NCI-H748 (cell line): ENCODE measurements around the gene NDUFA3.
"Not testable (repeated sequence)": the region's sequence is repeated elsewhere in the genome, so short reads cannot be mapped to it uniquely, and the experiment has no call there.

ENCODE experiments used
- DNase-seq: peaks from one replicate; lab custom pipeline; 2025; ENCODE audit not compliant: unreplicated experiment; lab: John Stamatoyannopoulos, UW

Gene NDUFA3

DNA sequence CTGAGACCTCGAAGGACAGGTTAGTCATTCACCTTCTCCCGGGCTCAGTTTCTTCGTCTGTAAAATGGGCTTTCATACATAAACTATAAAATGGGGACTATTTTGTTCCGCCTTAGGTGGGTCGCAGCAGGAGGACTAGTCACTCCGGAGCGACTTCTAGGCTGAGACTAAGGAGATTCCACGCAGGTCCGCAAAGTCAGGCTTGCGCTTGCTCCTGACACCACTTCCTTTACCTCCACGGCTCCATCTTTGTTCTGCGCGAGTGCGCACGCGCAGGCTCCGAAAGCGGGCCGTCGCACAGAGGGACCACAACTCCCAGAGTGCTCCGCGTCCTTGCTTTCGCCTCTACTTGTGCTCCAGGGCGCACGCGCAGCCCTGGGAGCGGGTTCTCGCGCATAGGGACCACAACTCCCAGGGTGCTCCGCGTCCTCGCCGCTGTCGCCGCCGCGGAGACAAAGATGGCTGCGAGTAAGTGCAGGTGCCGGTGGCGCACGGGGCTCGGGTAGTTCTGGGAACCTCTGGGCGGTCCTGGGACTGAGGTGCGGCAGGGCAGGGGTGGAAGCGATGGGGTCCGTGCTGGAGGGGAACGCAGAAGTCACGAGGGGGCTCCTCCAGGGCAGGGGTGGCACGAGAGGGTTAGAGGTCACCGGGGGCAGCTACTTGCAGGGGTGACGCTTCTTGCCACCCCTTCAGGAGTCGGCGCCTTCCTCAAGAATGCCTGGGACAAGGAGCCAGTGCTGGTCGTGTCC is at the start of gene NDUFA3:
NDUFA3 (plus strand) TSS at position 435 of the 749 bp plus-strand sequence; CDS start at position 459, 24 bp downstream.
- peak; percentile 99 for DNase-seq

DNA sequence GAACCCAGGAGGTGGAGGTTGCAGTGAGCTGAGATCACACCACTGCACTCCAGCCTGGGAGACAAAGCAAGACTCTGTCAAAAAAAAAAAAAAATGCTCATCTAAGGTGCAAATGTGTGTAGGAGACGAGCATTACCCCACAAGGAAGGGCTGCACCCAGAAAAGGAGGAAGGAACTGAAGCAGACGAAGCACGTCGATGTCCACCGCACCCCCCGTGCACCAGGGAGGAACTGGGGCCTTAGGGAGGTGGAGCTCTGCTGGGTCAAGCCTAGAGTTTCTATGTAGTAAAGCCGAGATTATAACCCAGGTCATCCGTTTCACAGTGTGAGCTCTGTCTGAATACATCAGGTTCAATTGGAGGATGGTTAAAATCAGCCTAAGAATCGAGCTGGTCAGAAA is 40.0 kb upstream of the NDUFA3 start:
- DNase-seq = no peak

DNA sequence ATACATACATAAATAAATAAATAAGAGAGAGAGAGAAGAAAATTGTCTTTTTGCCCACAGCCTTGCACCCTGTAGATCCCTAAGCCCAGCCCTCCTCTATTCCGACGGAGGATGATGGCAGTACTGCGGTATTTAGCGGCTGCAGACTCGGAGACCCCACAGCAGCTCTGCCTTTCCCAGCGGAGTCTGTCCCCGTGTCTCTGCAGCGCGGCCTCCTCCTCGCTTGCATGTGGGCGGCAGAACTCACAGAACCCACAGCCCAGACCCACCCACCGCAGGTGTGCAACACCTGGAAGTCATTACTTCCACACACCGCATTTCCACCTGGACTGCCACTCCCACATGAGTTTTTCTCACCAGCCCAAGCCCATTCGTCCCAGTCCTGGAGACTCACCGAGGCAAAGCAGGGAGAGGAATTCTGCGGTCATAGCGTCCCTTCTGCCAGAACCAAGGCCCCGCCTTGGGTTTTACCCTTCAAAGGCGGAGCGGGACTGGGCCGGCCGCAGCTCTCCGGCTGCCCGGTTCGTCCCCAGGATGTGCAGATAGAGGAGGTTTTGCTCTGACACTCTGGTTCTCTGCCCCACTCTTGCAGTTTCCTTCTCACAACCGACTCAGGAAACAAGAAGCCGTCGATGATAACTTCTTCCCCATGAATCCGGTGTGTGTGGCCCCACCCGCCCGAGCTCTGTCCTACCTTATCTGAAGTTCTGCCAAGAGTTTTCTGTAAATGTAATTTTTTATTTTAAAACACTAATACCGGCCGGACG is 39.1 kb upstream of the NDUFA3 start, which contains the start of gene VSTM1:
VSTM1 (minus strand) TSS at position 548 of the 767 bp plus-strand sequence; CDS start at position 428, 120 bp downstream.
- DNase-seq = no peak

DNA sequence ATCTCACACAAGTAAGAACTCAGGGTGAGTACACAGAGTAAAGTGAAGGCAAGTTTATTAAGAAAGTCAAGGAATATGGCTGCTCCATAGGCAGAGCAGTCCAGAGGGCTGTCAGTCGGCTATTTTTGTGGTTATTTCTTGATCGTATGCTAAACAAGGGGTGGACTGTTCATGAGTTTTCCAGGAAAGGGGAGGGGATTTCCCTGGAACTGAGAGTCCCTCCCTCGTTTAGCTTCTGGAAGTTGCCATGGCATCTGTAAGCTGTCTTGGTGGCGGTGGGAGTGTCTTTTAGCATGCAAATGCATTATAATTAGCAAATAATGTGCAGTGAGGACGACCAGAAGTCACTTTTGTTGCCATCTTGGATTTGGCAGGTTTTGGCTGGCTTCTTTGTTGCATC is 33.2 kb upstream of the NDUFA3 start:
- DNase-seq = no peak

DNA sequence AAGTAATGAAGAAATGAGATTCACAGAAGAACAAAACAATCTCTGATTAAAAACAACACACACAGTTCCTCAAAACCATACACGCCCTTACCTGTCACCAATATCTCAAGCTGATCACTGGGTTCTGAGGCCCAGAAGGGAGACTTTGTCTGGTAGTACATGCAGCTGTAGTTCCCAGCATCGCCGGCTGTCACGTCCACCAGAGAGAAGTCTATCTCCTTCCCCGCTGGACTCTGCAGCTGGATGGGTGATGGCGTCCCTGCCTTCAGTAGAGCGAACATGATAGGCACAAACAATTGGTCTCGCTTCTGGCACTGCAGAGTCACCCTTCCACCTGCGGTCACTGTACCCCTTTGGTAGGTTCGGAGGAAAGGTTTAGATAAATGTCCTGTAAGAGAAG is 28.8 kb upstream of the NDUFA3 start:
- no peak for DNase-seq

DNA sequence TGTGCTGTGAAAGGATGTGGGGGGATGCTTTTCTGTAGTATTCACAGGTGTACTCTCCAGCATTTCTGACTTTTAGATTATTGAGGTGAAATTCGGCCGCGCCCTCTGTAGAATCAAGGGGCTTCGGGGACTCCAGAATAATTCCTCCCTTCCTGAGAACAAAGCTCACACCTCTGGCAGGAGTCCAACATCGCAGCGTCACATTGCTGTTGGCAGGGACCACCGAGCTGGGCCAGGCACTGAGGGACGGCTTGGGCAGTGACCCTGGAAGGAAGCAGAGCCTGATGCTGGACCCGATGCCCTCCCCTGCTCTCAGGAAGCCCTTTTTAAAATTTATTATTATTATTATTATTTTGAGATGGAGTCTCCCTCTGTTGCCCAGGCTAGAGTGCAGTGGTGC is 27.8 kb upstream of the NDUFA3 start:
- DNase-seq = no peak

DNA sequence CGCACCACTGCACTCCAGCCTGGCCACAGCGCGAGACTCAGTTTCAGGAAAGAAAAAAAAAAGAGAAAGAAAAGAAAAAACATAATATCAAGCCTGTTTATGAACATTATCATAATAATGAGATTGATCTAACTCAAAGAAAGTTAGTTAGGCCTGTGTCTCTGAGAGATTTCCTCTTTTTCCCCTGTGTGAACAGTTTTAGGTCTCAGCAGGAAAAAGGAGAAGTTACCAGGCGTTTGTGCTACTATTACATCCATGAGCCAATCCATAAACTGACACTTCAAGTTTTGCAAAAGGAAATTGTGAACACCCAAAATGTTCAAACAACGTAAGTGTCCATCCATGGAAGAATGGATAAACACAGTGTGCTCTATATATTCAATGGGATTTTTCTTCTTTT is 25.3 kb upstream of the NDUFA3 start:
- DNase-seq = no peak

DNA sequence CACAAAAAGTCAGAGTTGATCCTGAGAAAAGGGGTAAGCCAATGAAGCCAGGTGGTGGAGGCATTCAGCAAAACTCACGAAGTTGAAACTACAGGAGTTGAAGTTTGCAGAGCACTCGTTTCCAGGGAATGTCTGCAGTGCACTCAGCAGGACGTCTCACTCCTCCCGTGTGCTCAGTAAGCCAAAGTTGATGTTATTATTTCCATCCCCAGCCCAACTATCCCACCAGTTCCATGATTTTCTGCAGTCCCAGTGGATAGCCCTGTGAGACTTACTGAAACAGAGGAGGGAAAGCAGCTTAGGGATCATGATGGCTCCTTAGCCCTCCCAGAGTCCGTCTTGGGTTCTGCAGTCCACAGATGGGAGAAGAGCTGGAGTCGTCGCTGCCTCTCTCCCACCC is 21.6 kb upstream of the NDUFA3 start, which contains the start of gene TARM1:
TARM1 (minus strand) TSS at position 334 of the 400 bp plus-strand sequence; CDS start at position 309, 25 bp downstream.
- no peak for DNase-seq

DNA sequence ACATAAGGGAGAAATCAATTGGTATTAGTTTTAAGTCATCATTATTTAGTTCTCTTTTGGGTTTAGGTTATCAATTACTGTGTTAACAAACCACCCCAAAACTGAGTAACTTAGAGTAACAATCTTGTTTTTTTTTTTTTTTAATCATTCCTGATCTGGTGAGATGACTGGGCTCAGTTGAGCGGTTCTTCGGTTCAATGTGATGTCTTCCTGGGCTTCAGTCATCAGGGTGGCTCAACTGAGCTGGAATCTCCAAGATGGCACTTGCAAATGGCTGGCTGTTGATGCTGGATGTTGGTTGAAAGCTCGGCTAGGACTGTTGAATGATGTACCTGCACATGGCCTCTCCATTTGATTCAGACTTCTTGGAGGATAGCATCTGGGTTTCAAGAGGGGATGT is 18.2 kb upstream of the NDUFA3 start:
- no peak for DNase-seq

DNA sequence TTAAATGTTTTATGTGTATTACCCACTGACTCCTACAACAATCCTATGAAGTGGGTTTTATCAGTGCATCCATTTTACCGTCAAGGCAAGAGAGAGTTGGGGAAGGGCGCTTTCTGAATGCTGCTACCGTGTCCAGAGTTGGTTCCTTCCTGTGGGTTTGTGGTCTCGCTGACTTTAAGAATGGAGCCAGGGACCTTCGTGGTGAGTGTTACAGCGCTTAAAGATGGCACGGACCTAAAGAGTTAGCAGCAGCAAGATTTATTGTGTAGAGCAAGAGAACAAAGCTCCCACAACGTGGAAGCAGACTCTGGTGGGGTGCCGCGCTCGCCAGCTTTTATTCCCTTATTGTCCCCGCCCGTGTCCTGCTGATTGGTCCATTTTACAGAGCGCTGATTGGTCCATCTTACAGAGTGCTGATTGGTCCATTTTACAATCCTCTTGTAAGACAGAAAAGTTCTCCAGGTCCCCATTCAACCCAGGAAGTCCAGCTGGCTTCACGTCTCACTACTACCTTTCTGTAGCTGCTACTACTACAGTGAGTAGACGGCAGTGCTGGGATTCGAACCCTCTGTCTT is 8.1 kb upstream of the NDUFA3 start:
- DNase-seq = no peak

DNA sequence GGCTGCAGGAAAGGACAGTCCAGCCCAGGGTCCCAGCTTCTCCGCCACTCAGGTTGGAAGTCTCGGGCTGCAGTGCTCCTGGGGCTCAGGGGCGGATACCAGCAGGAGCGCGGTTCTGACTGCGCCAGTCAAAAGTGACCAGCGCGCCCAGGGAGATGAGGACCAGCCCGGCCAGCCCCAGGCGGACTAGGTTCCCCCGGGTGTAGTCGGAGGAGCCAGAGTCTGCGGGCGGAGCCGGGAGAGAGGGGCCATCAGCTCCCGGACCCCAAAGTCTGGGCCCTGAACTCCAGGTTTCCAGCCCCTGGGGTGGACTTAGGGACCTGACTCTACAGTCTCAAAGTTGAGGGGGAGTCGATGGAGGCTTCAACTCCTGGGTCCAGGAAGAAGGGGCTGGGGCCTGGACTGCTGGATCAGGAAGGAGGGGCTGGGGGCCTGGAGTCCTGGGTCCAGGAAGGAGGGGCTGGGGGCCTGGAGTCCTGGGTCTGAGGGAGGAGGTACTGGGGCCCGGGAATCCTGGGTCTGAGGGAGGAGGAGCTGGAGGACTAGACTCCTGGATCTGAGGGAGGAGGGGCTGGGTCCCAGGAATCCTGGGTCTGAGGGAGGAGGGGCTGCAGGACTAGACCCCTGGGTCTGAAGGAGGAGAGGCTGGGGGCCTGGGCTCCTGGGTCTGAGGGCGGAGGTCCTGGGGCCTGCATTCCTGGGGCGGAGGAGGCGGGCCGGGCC is 7.4 kb upstream of the NDUFA3 start:
- no peak for DNase-seq

DNA sequence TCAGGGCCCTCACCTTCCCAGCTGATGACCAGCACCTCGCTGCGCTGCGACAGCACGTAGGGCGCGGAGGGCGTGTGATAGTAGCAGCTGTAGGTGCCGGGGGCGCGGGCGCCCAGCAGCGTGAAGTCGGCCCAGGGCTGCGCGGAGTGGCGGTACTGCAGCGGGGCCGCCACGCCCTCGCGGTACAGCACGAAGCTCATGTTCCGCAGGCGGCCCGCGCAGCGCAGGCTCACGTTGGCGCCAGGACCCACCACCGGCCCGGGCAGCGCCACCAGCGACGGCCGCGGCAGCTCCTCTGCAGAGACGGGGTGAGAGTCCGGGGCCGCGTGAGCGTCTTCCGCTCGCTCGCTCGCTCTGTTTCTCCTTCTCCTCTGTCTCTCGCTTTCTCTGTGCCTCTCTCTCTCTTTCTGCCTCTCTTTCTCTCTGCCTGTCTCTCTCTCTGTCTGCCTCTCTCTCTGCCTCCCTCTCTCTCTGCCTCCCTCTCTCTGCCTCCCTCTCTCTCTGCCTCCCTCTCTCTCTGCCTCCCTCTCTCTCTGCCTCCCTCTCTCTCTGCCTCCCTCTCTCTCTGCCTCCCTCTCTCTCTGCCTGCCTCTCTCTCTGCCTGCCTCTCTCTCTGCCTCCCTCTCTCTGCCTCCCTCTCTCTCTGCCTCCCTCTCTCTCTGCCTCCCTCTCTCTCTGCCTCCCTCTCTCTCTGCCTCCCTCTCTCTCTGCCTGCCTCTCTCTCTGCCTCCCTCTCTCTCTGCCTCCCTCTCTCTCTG is 6.6 kb upstream of the NDUFA3 start:
- peak; percentile 74 for DNase-seq

DNA sequence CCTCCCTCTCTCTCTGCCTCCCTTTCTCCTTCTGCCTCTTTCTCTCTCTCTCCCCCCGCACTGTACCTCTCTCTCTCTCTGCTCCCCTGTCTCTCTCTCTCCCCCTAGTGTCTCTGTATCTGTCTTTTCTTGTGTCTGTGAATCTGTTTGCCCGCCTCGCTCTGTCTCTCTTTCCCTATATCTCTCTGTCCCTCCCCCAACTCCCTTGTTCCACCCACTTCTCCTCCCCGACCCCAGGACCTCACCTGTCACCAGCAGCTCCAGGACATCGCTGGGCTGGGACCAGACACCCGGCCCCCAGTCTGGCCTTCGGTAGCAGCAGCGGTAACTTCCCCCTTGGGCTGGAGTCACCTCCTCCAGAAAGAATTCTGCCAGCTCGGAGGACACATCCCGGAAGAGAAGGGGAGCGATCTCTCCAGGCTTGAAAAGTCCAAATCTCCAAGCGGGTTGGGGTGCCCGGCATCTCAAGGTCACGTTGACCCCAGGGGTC is 6.0 kb upstream of the NDUFA3 start:
- peak; percentile 15 for DNase-seq

DNA sequence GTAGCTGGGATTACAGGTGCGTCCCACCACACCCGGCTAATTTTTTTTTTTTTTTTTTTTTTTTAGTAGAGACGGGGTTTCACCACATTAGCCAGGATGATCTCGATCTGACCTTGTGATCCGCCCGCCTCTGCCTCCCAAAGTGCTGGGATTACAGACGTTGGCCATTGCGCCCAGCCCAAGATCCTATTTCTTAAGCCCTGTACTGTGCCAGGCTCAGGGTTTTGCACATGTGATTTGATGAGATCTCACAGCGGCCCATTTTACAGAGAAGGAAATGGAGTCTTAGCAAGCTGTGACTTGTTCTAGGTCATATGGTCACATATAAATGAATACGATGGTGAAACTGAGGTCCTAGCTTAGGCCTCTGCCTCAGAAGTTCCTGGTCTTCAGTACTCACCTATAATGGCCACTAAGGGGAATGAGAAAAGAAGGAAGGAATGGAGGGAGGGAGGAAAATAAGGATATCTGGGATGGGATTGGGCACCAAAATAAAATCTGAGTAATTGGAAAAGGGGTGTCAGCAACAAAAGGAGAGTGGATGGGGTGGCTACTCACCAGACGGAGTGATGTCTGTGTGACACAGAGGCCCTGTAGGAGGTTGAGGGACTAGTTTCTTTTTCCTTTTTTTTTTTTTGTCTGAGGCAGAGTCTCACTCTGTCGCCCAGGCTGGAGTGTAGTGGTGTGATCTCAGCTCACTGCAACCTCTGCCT is 3.3 kb upstream of the NDUFA3 start:
- DNase-seq = no peak

DNA sequence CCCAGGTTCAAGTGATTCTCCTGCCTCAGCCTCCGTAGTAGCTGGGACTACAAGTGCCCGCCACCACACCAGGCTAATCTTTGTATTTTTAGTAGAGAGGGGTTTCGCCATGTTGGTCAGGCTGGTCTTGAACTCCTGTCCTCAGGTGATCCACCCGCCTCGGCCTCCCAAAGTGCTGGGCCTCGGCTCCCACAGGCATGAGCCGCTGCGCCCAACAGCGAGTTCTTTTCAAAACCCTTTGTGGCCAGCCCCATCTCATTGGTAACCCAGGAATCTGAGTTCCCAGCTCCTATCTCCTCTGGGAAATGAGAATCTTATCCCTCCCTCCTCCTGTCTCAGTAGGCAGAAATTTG is 2.8 kb upstream of the NDUFA3 start:
- not testable (repeated sequence) for DNase-seq

DNA sequence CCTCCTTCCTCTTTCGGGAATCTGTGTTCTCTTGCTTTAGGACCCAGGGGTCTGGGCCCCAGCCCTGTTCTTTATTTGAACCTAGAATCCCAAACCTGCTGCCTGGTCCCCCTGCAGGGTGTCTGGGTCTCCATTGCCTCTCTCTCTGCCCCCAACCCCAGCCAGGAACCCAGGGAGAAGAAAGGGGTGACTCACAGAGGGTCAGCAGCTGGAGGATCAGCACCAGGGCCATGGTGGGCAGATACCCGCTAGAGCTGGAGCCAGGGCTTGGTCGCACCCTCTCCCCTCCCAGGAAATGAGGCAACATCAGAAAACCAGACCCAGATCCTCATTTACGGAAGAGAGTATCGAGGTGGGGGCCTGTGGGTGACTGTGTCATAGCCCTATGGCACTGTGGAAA is 2.1 kb upstream of the NDUFA3 start, which contains the start of gene OSCAR:
OSCAR (minus strand) TSS at position 243 of the 400 bp plus-strand sequence; CDS start at position 232, 11 bp downstream.
- no peak for DNase-seq

DNA sequence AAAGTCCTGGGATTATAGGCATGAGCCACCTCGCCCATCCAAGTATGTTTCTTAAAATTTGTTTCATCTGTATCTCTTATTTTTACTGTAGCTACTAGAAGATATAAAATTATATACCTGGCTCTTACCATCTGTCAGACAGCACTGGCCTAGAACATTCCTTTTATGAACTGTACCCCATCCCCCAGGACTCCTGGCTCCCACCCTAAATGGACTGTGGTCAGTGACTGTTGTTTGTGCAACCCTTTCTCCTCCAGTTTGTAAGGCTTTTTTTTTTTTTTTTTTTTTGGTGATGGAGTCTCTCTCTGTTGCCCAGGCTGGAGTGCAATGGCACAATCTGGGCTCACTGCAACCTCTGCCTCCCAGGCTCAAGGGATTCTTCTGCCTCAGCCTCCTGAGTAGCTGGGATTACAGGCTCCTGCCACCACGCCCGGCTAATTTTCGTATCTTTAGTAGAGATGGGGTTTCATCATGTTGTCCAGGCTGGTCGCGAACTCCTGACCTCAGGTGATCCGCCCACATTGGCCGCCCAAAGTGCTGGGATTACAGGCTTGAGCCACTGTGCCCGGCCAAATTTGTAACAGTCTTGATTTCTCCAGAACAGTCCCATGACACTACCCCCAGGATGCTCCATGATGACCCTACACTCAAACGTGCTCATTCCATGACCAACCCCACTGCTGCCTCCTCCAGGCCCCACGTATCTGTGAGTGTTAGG is 2.5 kb downstream of the NDUFA3 start:
- no peak for DNase-seq

DNA sequence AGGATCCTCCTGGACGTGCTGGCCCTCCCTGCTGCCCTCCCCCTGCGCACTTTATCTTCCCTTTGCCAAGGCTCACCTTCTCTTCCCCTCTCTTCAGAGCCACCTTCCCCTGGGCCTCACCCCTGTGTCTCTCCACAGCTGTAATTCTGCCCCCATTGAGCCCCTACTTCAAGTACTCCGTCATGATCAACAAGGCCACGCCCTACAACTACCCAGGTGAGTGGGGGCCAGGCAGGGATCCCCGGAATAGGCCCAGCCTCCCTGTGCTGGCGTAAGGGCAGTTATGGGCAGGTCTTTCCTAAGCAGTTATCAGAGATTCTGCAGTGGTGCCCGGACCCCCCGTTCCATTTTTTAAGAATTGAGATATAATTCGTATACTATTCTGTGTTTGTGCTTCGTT is 3.1 kb downstream of the NDUFA3 start:
- DNase-seq = no peak

DNA sequence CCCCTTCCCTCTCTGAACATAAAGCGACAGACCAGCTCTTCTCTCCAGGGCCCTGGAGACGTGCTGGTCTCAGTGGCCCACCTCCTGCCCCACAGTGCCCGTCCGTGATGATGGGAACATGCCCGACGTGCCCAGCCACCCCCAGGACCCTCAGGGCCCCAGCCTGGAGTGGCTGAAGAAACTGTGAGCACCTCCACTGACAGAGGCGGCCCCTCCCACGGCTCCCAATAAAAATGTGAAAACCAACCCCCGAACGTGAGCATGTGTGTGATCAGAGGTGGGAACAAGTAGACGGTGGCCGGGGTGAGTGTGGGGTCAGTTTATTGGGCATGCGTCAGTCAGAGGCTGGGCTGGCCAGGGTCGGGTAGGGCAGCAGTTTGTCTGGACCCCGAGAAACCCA is 4.1 kb downstream of the NDUFA3 start:
- no peak for DNase-seq
